C4-2B (cell line): ENCODE results near the gene SPRY1.

Experiments used
- H3K27ac ChIP-seq: fragments of 450-650 bp; 2 replicates; pipeline ENCODE4 v1.5.1; 2017
- CTCF ChIP-seq: fragments of 450-650 bp; conservative IDR thresholded peaks from 2 replicates; pipeline ENCODE4 v1.5.1; 2017; ENCODE audit warnings: mild to moderate bottlenecking
- ZFX ChIP-seq: fragments of 450-650 bp; IDR thresholded peaks from 2 replicates; pipeline ENCODE4 v1.6.1; 2017

The SPRY1 gene

GRCh38 chr4:123363729-123364128, 32.9 kb upstream of the SPRY1 start:
- TF ChIP-seq CTCF (no peak), ZFX (no peak)
- no peak overlapping the region for H3K27ac ChIP-seq

GRCh38 chr4:123364906-123365305, 31.7 kb upstream of the SPRY1 start:
- TF ChIP-seq ZFX, result no peak
- no peak for TF ChIP-seq CTCF
- H3K27ac ChIP-seq, result no peak overlapping the region

- no peak overlapping the region for H3K27ac ChIP-seq
- TF ChIP-seq CTCF (no peak), ZFX (no peak)
Observed at GRCh38 chr4:123365412-123365811, 31.2 kb upstream of the SPRY1 start.

GRCh38 chr4:123366144-123366748, 30.3 kb upstream of the SPRY1 start:
- H3K27ac ChIP-seq, result no peak overlapping the region

GRCh38 chr4:123378794-123379193, 17.8 kb upstream of the SPRY1 start:
- no peak overlapping the region for H3K27ac ChIP-seq
- no peak for TF ChIP-seq ZFX
- TF ChIP-seq CTCF, result no peak

More at GRCh38 chr4:123366144-123366748, 30.3 kb upstream of the SPRY1 start:
- TF ChIP-seq CTCF, result no peak
- no peak for TF ChIP-seq ZFX

- TF ChIP-seq ZFX (no peak), CTCF (no peak)
- H3K27ac ChIP-seq, result no peak overlapping the region
Observed at GRCh38 chr4:123379392-123379791, 17.2 kb upstream of the SPRY1 start.

- TF ChIP-seq CTCF (no peak), ZFX (no peak)
- no peak overlapping the region for H3K27ac ChIP-seq
Observed at GRCh38 chr4:123380728-123381716, 15.6 kb upstream of the SPRY1 start.
